Measurements from ENCODE around the gene ITGB1BP1. TPM values are rescaled to one million over a fixed set of nuclear protein-coding genes. Genes with fewer than 3 reads are reported as not detected.

Gene ITGB1BP1
- total RNA-seq, 4 donors from 2014 or later: 32.0 to 106 (median 45.1) TPM

- Histone ChIP-seq H3K4me3 (no peak overlapping the region), H3K27me3 (no peaks in the 10 kb centered on the region), H3K36me3 (no peaks in the 10 kb centered on the region), H3K4me1 (no peaks in the 10 kb centered on the region), H3K9me3 (no peaks in the 10 kb centered on the region), H3K27ac (no peak overlapping the region)
- no peak for TF ChIP-seq POLR2A (IDR thresholded peaks at IDR 0.05)
- TF ChIP-seq CTCF (IDR thresholded peaks at IDR 0.05): no peak
- DNase-seq: no peak
- intact Hi-C loops (cut with DNase I; ENCODE audit: low total_unique reads): no loop called here
These were observed 5.7 kb upstream of the ITGB1BP1 start for GRCh38 chr2:9428965-9429577.

- H3K4me1 ChIP-seq: no peaks in the 10 kb centered on the region
- TF ChIP-seq CTCF (IDR thresholded peaks at IDR 0.05): no peak
- TF ChIP-seq POLR2A (IDR thresholded peaks at IDR 0.05): no peak
- intact Hi-C loops (cut with DNase I; ENCODE audit: low total_unique reads): no loop called here
These were observed 1.3 kb upstream of the ITGB1BP1 start for GRCh38 chr2:9424447-9425164.

GRCh38 chr2:9423922-9424272, 569 bp upstream of the ITGB1BP1 start:
- Histone ChIP-seq H3K4me1 (no peaks in the 10 kb centered on the region), H3K27ac (peak overlapping the region; percentile 90 to 98), H3K27me3 (no peaks in the 10 kb centered on the region), H3K9me3 (no peaks in the 10 kb centered on the region), H3K4me3 (peak overlapping the region; percentile 87 to 88), H3K36me3 (no peaks in the 10 kb centered on the region)
- intact Hi-C loops (cut with DNase I; ENCODE audit: low total_unique reads): no loop called here
- TF ChIP-seq POLR2A (IDR thresholded peaks at IDR 0.05) (no peak), CTCF (IDR thresholded peaks at IDR 0.05) (no peak)
- no peak for DNase-seq

More at GRCh38 chr2:9424447-9425164, 1.3 kb upstream of the ITGB1BP1 start:
- no peak for DNase-seq
- Histone ChIP-seq H3K9me3 (no peaks in the 10 kb centered on the region), H3K36me3 (no peaks in the 10 kb centered on the region), H3K27me3 (no peaks in the 10 kb centered on the region), H3K27ac (peak overlapping the region in 1 of 2 donors; percentile 90), H3K4me3 (peak overlapping the region; percentile 87 to 88)

GRCh38 chr2:9422321-9423099, 818 bp downstream of the ITGB1BP1 start:
- Histone ChIP-seq H3K4me3 (peak overlapping the region; percentile 87 to 88), H3K27me3 (no peaks in the 10 kb centered on the region), H3K36me3 (no peaks in the 10 kb centered on the region), H3K4me1 (no peaks in the 10 kb centered on the region), H3K9me3 (no peaks in the 10 kb centered on the region), H3K27ac (peak overlapping the region; percentile 90 to 98)
- intact Hi-C loops (cut with DNase I; ENCODE audit: low total_unique reads): no loop called here
- no peak for TF ChIP-seq CTCF (IDR thresholded peaks at IDR 0.05)
- no peak for TF ChIP-seq POLR2A (IDR thresholded peaks at IDR 0.05)
- DNase-seq: peak; percentile 37 to 44

GRCh38 chr2:9420495-9420894, 2.8 kb downstream of the ITGB1BP1 start:
- no peaks in the 10 kb centered on the region for H3K9me3 ChIP-seq
- H3K27ac ChIP-seq: no peak overlapping the region
- H3K36me3 ChIP-seq: no peaks in the 10 kb centered on the region
- no peak overlapping the region for H3K4me3 ChIP-seq
- no peaks in the 10 kb centered on the region for H3K4me1 ChIP-seq
- no peak for DNase-seq
- intact Hi-C loops (cut with DNase I; ENCODE audit: low total_unique reads): no loop called here
- TF ChIP-seq CTCF (IDR thresholded peaks at IDR 0.05) (no peak), POLR2A (IDR thresholded peaks at IDR 0.05) (no peak)
- H3K27me3 ChIP-seq: no peaks in the 10 kb centered on the region
